GM08714 (cell line): ENCODE measurements around the gene SPEN.
"Not testable (repeated sequence)": the region's sequence is repeated elsewhere in the genome, so short reads cannot be mapped to it uniquely, and the experiment has no call there.

Experiments
- H3K4me3 ChIP-seq: fragments of 200-500 bp; sonication (Bioruptor generic); 2 replicates; pipeline ENCODE4 v1.5.1; 2014; ENCODE audit warnings: mild to moderate bottlenecking, low read length, inconsistent platforms
- ZNF274 ChIP-seq: IDR thresholded peaks from 2 replicates; pipeline ENCODE4 v1.6.1; 2012; ENCODE audit warnings: mild to moderate bottlenecking, low read depth, low read length

SPEN gene

DNA sequence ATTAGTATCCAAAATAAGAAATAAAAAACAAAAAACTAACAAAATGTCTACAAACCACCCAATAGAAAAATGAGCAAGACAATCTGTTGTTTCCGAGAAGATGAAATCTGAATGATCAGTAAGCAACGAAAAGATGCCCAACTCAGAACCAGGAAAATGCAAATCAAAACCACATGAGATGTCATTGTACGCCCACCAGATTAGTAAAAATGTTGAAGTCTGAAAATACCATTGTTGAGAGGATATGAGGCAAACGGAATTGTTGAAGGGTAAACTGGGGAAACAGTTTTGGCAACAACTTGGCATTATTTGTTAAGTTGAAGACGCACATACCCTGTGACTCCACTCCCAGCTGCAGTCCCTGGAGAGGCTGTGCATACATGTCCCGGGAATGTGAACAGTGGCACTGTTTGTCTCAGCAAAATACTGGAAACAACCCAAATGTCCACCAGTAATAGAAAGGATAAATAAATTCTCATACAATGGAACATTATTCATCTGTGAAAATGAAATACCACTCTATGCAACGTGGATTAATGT is 117.8 kb downstream of the SPEN start:
- H3K4me3 ChIP-seq, result peak overlapping the region; percentile 53; the same call in 1 of the 2 replicates
- TF ChIP-seq ZNF274, result no peak

DNA sequence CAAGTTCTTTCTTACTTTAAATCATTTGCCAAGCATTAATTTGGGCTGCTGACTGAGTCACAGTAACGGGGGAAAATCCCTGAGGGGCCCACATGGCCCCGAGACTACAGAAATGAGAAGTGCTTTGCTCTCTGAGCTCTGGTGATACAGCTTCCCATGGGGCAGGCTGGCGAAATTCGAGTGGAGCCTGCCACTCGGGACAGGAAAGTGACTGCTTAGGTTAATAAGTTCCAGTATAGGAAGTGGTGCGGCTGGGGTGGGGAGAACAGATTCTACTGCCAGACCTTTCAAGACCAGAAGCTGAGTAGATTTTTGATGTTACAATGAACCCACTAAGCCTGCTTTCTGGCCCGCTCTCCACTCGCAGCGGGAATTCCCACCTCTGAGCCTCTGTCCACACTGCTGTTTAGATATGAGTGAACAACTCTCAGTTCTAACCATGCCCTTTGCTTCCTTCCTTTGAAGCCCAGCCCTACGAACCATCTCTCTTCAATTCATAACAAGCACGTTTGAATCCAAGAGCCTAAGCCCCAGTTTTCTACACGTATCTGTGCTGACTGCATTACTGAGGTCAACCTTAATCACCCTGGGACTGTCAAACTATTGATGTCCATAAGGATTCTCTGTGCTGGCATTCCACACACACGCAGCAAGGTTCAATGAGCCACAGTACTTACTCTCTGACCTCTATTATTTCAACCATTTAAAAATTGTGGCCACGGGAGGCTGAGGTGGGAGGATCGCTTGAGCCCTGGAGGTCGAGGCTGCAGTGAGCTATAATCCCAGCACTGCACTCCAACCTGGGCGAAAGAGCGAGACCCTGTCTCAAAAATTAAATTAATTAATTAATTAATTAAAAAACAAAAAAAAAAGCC is 118.8 kb downstream of the SPEN start:
- TF ChIP-seq ZNF274, result no peak
- peak overlapping the region; percentile 11; the same call in 1 of the 2 replicates for H3K4me3 ChIP-seq

DNA sequence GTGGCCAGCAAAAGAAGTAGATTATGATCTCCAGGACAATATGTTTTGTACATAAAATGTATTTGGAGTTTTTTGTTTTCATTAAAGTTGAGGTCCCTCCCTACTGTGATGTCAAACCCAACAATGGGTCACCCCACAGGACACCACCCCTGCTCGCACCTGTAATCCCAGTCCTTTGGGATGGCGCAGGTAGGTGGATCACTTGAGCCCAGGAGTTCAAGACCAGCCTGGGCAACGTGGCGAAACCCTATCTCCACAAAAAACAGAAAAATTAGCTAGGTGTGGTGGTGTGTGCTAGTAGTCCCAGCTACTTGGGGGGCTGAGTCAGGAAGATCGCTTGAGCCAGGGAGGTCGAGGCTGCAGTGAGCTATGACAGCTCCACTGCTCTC is 119.4 kb downstream of the SPEN start:
- no peak for TF ChIP-seq ZNF274

DNA sequence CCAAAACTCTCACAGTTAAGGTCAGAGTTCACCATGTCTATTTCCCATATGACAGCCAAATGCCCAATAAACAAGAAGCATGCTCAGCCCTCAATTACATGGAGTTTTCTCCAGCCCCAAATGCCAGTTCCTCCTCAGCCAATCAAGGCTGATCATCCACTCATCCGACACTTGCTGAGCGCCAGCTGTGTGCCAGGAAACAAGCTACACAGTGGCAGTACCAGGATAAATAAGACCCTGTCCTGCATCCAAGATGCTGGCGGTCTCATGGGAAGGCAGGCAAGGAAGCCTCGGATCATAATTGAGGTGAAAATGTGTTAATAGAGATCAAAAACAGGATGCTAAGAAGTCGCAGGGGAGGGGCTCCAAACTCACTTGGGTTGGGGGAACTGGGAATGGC is 120.7 kb downstream of the SPEN start:
- H3K4me3 ChIP-seq, result no peak overlapping the region
- TF ChIP-seq ZNF274, result no peak

More for the DNA sequence above, 119.4 kb downstream of the SPEN start:
- H3K4me3 ChIP-seq, result no peak overlapping the region

DNA sequence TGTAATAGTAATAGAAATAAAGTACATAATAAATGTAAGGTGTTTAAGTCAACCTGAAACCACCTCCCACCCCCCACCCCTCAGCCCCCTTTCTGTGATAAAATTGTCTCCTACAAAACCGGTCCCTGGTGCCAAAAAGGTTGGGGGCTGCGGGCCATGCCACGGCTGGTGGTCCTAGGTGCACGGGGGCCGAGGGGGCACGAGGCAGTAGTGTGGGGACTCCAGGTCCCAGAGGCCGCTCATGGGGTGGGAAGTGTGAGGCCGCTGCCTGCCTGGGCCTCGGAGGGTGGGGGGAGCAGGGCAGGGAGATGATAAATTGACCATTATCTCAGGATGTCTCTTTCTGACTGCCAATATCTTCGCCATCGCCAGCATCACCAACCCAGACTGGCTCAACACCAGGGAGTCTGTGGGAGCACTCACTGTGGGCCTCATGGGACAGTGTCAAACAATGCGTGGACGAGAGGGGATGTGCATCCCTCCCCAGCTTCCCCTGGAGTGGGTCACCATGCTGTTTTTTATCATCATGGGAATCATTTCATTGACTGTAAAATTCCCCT is 121.9 kb downstream of the SPEN start:
- no peak overlapping the region for H3K4me3 ChIP-seq
- no peak for TF ChIP-seq ZNF274

DNA sequence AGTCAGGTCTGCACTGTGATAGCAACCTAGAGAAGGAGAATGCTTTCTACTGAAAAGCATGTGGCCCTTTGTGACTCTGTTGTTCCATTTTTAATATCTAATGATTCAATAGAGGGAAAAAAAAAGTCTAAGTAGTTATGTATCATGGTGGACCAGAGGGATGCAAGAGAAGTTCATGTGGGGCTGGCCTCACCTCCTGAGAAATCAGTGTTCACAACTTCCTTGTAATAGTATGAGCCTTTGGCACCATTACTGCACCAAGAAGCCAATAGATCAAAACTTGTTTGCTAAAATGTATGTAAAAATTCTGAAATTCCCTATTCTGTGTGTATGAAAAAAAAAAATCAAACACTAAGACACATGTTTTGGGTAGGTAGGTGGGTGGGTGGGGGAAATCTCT is 123.4 kb downstream of the SPEN start:
- no peak overlapping the region for H3K4me3 ChIP-seq
- TF ChIP-seq ZNF274, result no peak

DNA sequence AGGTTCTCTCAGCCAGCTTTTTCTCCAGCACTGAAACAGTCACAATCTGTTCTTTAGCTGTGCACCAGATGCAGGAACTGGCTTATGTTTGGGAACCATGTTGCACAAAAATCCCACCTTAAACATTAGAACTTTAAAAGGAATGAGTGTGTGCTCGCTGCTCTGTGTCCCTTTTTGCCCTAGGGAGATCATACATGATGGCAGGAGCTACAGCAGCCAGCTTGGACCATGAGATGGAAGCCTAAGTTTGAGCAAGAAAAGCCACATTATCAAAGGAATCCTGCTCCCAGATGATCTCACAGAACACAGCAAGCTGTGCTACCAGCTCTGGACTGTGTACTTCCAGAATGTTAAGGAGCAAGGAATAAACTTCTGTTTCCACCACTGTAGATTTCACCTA is 124.9 kb downstream of the SPEN start:
- no peak overlapping the region for H3K4me3 ChIP-seq
- TF ChIP-seq ZNF274, result no peak

DNA sequence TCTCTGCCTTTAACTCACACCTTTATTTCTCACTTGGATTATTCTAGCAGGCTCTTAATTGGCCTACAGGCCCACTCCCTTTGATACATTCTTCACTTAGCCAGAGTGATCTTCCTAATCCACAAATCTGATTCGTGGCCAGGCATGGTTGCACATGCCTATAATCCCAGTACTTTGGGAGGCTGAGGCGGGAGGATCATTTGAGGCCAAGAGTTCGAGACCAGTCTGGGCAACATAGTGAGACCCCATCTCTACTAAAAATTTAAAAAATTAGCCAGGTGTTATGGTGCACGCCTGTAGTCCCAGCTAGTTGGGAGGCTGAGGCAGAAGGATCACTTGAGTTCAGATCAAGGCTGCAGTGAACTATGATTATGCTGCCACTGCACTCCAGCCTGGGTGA is 126.3 kb downstream of the SPEN start:
- H3K4me3 ChIP-seq, result no peak overlapping the region
- TF ChIP-seq ZNF274, result no peak

DNA sequence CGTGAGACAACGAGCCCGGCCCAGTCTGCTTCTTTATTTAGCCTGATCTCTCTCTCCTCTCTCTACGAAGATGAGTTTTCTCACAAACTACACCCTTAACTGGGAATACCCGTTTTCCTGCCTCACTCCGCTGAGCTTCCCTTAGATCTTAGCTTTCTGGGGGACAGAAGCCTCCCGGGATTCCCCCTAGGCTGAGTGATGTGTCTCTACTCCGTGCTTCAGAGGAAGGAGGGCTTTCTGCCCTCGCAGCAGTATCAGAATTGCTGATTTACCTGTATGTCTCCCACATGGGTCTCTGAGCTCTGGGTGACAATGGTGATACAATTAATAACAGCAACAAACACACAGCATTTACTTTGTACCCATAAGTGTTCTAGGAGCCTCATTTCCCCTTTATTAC is 127.3 kb downstream of the SPEN start:
- H3K4me3 ChIP-seq, result peak overlapping the region; percentile 94

DNA sequence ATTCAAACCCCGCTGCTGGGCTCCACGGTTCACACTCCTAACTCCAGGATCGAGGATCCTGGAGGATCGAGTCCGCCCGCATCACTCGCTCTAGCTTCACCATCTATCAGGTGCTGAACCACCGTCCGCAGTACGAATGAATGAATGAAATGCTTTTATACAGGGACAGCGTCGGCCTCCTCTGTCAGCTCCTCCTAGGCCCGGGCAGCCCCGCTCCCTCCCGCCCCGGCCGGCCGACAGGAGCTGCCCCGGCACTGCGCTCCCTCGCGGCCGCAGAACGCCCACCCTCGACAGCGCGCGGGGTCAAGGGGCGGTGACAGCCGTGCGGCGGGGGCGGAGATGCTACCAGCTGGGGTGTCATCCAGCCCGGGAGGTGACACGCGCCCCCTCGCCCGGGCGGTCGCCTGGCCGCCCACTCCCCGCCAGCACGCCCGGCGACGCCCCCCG is 127.9 kb downstream of the SPEN start:
- H3K4me3 ChIP-seq, result peak overlapping the region; percentile 94

More for the DNA sequence above, 127.3 kb downstream of the SPEN start:
- TF ChIP-seq ZNF274, result no peak

DNA sequence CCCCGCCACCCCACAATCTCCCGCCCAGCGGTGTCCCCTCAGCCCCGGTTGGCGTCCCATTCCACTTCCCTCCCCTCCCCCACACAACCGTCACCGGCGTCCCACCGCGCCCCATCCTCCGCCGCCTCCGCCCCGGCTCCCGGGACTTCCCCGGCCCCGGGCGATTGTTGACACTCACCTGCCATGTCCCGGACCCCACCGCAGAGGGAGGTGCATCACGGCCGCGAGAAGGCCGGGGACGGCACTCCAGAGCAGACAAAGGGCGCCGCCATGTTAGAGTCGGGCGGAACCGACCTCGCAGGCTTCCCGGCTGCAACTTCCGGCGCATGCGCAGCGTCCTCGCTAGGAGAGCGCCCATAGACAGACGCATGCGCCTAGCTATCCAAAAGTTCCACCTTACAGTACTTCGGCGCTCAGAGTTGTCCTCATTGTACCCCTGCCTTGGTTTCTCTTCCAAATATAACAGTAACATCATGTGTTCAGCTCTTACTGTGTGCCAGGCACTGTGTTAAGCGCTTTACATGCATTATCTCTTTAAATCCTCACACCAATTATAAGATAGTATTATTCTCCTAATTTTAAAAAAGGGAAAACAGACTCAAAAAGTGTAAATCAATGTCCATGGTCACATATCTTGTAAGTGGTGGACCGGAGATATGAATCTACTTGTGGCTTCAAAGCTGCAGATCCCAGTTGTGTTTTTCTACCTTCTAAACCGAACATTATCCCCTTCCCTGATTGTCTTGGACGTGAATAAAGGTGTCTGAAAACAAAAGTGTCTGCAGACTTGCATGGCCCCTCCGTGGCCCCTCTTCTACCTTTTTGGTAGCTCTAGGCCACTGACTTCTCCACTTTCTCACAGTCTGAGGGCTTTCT is 128.5 kb downstream of the SPEN start, which contains the start of gene ZBTB17:
Gene ZBTB17, minus strand, starts transcription at position 297 of the 876 bp plus-strand sequence. CDS start 27,606 bp downstream, outside the sequence.
- no peak for TF ChIP-seq ZNF274
- peak within 1 kb of the TSS; percentile 94 for H3K4me3 ChIP-seq

More for the DNA sequence above, 127.9 kb downstream of the SPEN start:
- no peak for TF ChIP-seq ZNF274

DNA sequence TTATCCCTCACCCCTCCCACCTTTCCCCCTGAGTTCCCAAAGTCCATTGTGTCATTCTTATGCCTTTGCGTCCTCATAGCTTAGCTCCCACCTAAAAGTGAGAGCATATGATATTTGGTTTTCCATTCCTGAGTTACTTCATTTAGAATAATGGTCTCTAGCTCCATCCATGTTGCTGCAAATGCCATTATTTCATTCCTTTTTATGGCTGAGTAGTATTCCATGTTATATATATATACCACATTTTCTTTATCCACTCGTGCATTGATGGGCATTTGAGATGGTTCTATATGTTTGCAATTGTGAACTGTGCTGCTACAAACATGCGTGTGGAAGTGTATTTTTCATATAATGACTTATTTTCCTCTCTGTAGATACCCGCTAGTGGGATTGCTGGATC is 130.4 kb downstream of the SPEN start:
- not testable (repeated sequence) for H3K4me3 ChIP-seq

DNA sequence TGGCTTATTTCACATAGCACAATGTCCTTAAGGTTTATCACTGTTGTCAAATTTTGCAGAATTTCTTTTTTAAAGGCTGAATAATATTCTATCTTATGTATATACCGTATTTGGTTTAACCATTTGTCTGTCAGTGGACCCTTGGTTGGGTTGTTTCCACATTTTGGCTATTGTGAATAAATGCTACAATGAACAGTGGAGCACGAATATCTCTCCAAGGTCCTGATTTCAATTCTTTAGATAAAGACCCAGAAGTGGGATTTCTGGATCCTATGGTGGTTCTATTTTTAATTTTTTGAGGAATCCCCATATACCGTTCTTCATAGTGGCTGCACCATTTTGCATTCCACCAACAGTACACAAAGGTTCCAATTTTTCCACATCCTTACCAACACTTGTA is 134.2 kb downstream of the SPEN start:
- TF ChIP-seq ZNF274, result no peak

DNA sequence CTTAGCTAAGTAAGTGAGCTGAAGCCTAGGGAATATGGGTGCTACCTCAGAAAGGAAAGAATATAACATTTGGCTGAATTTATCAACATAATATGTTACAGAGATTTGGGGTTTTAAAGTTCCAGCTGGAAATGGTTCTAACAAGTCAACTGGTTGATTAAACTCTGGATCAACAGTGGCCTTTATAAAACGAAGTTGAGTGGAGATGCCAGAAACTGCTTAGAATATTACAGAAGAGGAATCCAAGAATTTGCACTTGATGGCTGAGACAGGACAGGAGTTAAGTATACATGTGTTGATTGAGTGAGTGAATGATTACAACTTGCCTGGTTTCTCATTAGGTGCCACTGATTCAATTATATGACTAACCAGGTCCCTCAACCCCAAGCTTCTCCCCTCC is 135.8 kb downstream of the SPEN start:
- no peak for TF ChIP-seq ZNF274
- no peak overlapping the region for H3K4me3 ChIP-seq

More for the DNA sequence above, 134.2 kb downstream of the SPEN start:
- H3K4me3 ChIP-seq, result no peak overlapping the region
